Fibroblast of lung (primary cell): ENCODE data around the gene NR1I3. TPM values are rescaled to one million over a fixed set of nuclear protein-coding genes. Genes with fewer than 3 reads are reported as not detected.

Source experiments
- DNase-seq, 2 donors: peaks; one replicate each; pipeline versions ENCODE4 v3.0.0 to v3.0.0-alpha.2; 2010; ENCODE audit warnings: low read depth in 2 of 2
- H2AFZ ChIP-seq: 2 replicates; pipeline ENCODE4 v1.5.1; 2012; ENCODE audit warnings: low read length, control low read depth, inconsistent platforms
- H3K27ac ChIP-seq: 2 replicates; pipeline ENCODE4 v1.5.1; 2011; ENCODE audit warnings: low read length, control low read depth; ENCODE audit not compliant: insufficient read depth
- H3K27me3 ChIP-seq: 2 replicates; pipeline ENCODE4 v1.5.1; 2011; ENCODE audit warnings: mild to moderate bottlenecking, low read length; ENCODE audit not compliant: control insufficient read depth, insufficient read depth
- H3K36me3 ChIP-seq: 2 replicates; pipeline ENCODE4 v1.5.1; 2011; ENCODE audit warnings: low read length; ENCODE audit not compliant: control insufficient read depth, insufficient read depth
- H3K4me1 ChIP-seq: 2 replicates; pipeline ENCODE4 v1.5.1; 2011; ENCODE audit warnings: low read length; ENCODE audit not compliant: control insufficient read depth, insufficient read depth; ENCODE audit errors: extremely low read depth
- H3K4me2 ChIP-seq: 2 replicates; pipeline ENCODE4 v1.5.1; 2011; ENCODE audit warnings: low read length, control low read depth; ENCODE audit not compliant: insufficient read depth; ENCODE audit errors: extremely low read depth
- H3K4me3 ChIP-seq, 4 experiments: fragments of 200-600 bp in 1 of 4; sonication (generic) in 1 of 4; replicated peaks in 1 of 4; 2 replicates each; pipeline ENCODE4 v1.5.1; 2011 to 2016; ENCODE audit warnings: low read length in 4 of 4, low read depth in 3 of 4, mild to moderate bottlenecking in 3 of 4, control low read depth in 2 of 4, inconsistent platforms in 1 of 4, mixed read lengths in 1 of 4; ENCODE audit not compliant: insufficient read depth in 1 of 4; ENCODE audit errors: control extremely low read depth in 1 of 4
- H3K79me2 ChIP-seq: 2 replicates; pipeline ENCODE4 v1.5.1; 2012; ENCODE audit warnings: mild to moderate bottlenecking, low read length, inconsistent platforms; ENCODE audit not compliant: control insufficient read depth, insufficient read depth
- H3K9ac ChIP-seq: 2 replicates; pipeline ENCODE4 v1.5.1; 2011; ENCODE audit warnings: mild to moderate bottlenecking, low read length, control low read depth; ENCODE audit not compliant: insufficient read depth
- H3K9me3 ChIP-seq: 2 replicates; pipeline ENCODE4 v1.5.1; 2012; ENCODE audit warnings: low read depth, low read length; ENCODE audit not compliant: control insufficient read depth, insufficient read depth
- H4K20me1 ChIP-seq: 2 replicates; pipeline ENCODE4 v1.5.1; 2011; ENCODE audit warnings: low read length; ENCODE audit not compliant: control insufficient read depth, insufficient read depth; ENCODE audit errors: extremely low read depth
- EZH2 ChIP-seq: IDR thresholded peaks from 2 replicates; pipeline ENCODE4 v1.5.1; 2012; ENCODE audit warnings: low read length, control low read depth, mild to moderate bottlenecking; ENCODE audit errors: missing control alignments
- polyA plus RNA-seq, 2 donors: library from polyadenylated mRNA; depleted of rRNA in 1 of 2; stranded (reverse) in 1 of 2; unstranded in 1 of 2; fragments of >200 nt; gene quantifications; 2 replicates each; pipeline ENCODE4 v1.2.1, GENCODE V29; 2011 to 2012; ENCODE audit warnings: missing spikeins in 1 of 2
- total RNA-seq: library from RNA; depleted of rRNA; stranded (reverse); fragments of >200 nt; gene quantifications from 2 replicates; pipeline ENCODE4 v1.2.1, GENCODE V29; 2014
- TF ChIP-seq, protein P1 (sequence below), 2 donors: IDR thresholded peaks in 1 of 2; conservative IDR thresholded peaks in 1 of 2; 1 replicate in 1 of 2; 2 replicates in 1 of 2; pipeline ENCODE4 v1.5.1; 2011 to 2012; ENCODE audit warnings: low read length in 2 of 2, control low read depth in 1 of 2, inconsistent platforms in 1 of 2, low read depth in 1 of 2, mild to moderate bottlenecking in 1 of 2

NR1I3 gene
- total and polyA plus RNA-seq, 2 donors (not counting 1 experiment from before 2014, with no cell fraction given) = not detected

- Histone ChIP-seq H4K20me1 (no peaks in the 10 kb centered on the region), H2AFZ (peak overlapping the region; percentile 58), H3K4me1 (peaks cover 49% of the 10 kb centered on the region), H3K9me3 (no peaks in the 10 kb centered on the region), H3K36me3 (peaks cover 10% of the 10 kb centered on the region), H3K4me3 (peak overlapping the region; percentile 34 to 55 (median 44)), H3K9ac (peak overlapping the region; percentile 70), H3K79me2 (peaks cover 10% of the 10 kb centered on the region), H3K27ac (peak overlapping the region; percentile 95), H3K27me3 (no peaks in the 10 kb centered on the region), H3K4me2 (peak overlapping the region; percentile 97)
- TF ChIP-seq, protein P1, sequence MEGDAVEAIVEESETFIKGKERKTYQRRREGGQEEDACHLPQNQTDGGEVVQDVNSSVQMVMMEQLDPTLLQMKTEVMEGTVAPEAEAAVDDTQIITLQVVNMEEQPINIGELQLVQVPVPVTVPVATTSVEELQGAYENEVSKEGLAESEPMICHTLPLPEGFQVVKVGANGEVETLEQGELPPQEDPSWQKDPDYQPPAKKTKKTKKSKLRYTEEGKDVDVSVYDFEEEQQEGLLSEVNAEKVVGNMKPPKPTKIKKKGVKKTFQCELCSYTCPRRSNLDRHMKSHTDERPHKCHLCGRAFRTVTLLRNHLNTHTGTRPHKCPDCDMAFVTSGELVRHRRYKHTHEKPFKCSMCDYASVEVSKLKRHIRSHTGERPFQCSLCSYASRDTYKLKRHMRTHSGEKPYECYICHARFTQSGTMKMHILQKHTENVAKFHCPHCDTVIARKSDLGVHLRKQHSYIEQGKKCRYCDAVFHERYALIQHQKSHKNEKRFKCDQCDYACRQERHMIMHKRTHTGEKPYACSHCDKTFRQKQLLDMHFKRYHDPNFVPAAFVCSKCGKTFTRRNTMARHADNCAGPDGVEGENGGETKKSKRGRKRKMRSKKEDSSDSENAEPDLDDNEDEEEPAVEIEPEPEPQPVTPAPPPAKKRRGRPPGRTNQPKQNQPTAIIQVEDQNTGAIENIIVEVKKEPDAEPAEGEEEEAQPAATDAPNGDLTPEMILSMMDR (conservative IDR thresholded peaks at IDR 0.05 in 1 of 2, IDR thresholded peaks at IDR 0.05 in 1 of 2; ENCODE audit: low read depth in 1 of 2, low read length in 2 of 2) = no peak
- no peak for TF ChIP-seq EZH2
- peak; percentile 48 to 72 for DNase-seq
Measured at GRCh38 chr1:161196521-161197451, 41.2 kb downstream of the NR1I3 start.

GRCh38 chr1:161196111-161196510 lies 41.9 kb downstream of the NR1I3 start:
- Histone ChIP-seq H3K27ac (peak overlapping the region; percentile 95), H3K4me1 (peaks cover 44% of the 10 kb centered on the region), H2AFZ (no peak overlapping the region), H3K9me3 (no peaks in the 10 kb centered on the region), H3K36me3 (peaks cover 13% of the 10 kb centered on the region), H4K20me1 (no peaks in the 10 kb centered on the region), H3K27me3 (no peaks in the 10 kb centered on the region), H3K79me2 (peaks cover 10% of the 10 kb centered on the region), H3K4me3 (no peak overlapping the region), H3K4me2 (no peak overlapping the region), H3K9ac (no peak overlapping the region)
- DNase-seq = no peak
- TF ChIP-seq, protein P1 (conservative IDR thresholded peaks at IDR 0.05 in 1 of 2, IDR thresholded peaks at IDR 0.05 in 1 of 2; ENCODE audit: low read depth in 1 of 2, low read length in 2 of 2) = no peak
- TF ChIP-seq EZH2 = no peak

GRCh38 chr1:161195171-161195570 lies 42.8 kb downstream of the NR1I3 start:
- TF ChIP-seq EZH2 = no peak
- TF ChIP-seq, protein P1 (conservative IDR thresholded peaks at IDR 0.05 in 1 of 2, IDR thresholded peaks at IDR 0.05 in 1 of 2; ENCODE audit: low read depth in 1 of 2, low read length in 2 of 2) = no peak
- H3K4me3 ChIP-seq = no peak overlapping the region
- H3K36me3 ChIP-seq = peaks cover 16% of the 10 kb centered on the region
- H3K4me2 ChIP-seq = no peak overlapping the region
- H4K20me1 ChIP-seq = no peaks in the 10 kb centered on the region
- no peak for DNase-seq
- no peak overlapping the region for H3K9ac ChIP-seq
- peaks cover 34% of the 10 kb centered on the region for H3K4me1 ChIP-seq
- H3K27me3 ChIP-seq = no peaks in the 10 kb centered on the region
- peaks cover 10% of the 10 kb centered on the region for H3K79me2 ChIP-seq
- no peaks in the 10 kb centered on the region for H3K9me3 ChIP-seq
- no peak overlapping the region for H3K27ac ChIP-seq
- no peak overlapping the region for H2AFZ ChIP-seq
